HepG2 (cell line): ENCODE data around the gene PYGL. TPM values are rescaled to one million over a fixed set of nuclear protein-coding genes. Genes with fewer than 3 reads are reported as not detected.

Experiments
- FOXA1 ChIP-seq, 2 experiments: fragments of 450-650 bp in 1 of 2; sonication (generic) in 1 of 2; formaldehyde crosslinking in 1 of 2; IDR thresholded peaks; 2 replicates each; pipeline versions ENCODE4 v1.4.0 to v1.6.1; 2016 to 2020; ENCODE audit warnings: missing genetic modification reagents in 1 of 2
- HMGA1 ChIP-seq: sonication (generic); formaldehyde crosslinking; conservative IDR thresholded peaks from 2 replicates; pipeline ENCODE4 v1.4.0; 2020; ENCODE audit warnings: missing genetic modification reagents
- HNRNPK ChIP-seq: fragments of 200-400 bp; formaldehyde crosslinking; IDR thresholded peaks from 2 replicates; pipeline ENCODE4 v1.6.1; 2018; ENCODE audit warnings: low read length, low read depth, moderate library complexity, mild to moderate bottlenecking; ENCODE audit not compliant: poor library complexity, severe bottlenecking
- HOXA9 ChIP-seq: sonication (generic); formaldehyde crosslinking; IDR thresholded peaks from 2 replicates; pipeline ENCODE4 v1.8.1; 2022; ENCODE audit warnings: missing genetic modification reagents, mild to moderate bottlenecking, moderate library complexity, borderline replicate concordance
- MAFK ChIP-seq, 2 experiments: IDR thresholded peaks in 1 of 2; conservative IDR thresholded peaks in 1 of 2; 2 replicates each; pipeline ENCODE4 v1.6.1; 2011; ENCODE audit warnings: improper control_type of control experiment in 2 of 2, low read length in 2 of 2
- MEIS2 ChIP-seq: sonication (generic); formaldehyde crosslinking; IDR thresholded peaks from 2 replicates; pipeline ENCODE4 v1.9.0; 2021; ENCODE audit warnings: mild to moderate bottlenecking, missing genetic modification reagents
- NR2F1 ChIP-seq, 2 experiments: fragments of 450-650 bp in 1 of 2; formaldehyde crosslinking in 1 of 2; IDR thresholded peaks; 2 replicates each; pipeline versions ENCODE4 v1.5.0 to v1.6.1; 2016 to 2020; ENCODE audit warnings: mild to moderate bottlenecking in 1 of 2, missing compliant biosample characterization in 1 of 2, missing genetic modification reagents in 1 of 2, moderate library complexity in 1 of 2
- PHF5A ChIP-seq: IDR thresholded peaks from one replicate; pipeline ENCODE4 v1.6.1; 2018; ENCODE audit warnings: low read depth, missing genetic modification reagents; ENCODE audit not compliant: unreplicated experiment
- POGK ChIP-seq: sonication (generic); formaldehyde crosslinking; conservative IDR thresholded peaks from 2 replicates; pipeline ENCODE4 v1.8.0; 2022; ENCODE audit warnings: mild to moderate bottlenecking, moderate library complexity, missing genetic modification reagents
- POLR2AphosphoS2 ChIP-seq: IDR thresholded peaks from 2 replicates; pipeline ENCODE4 v1.6.1; 2011; ENCODE audit warnings: low read depth, low read length, improper control_type of control experiment
- SRSF9 ChIP-seq: fragments of 200-400 bp; formaldehyde crosslinking; IDR thresholded peaks from 2 replicates; pipeline ENCODE4 v1.6.1; 2018; ENCODE audit warnings: borderline replicate concordance, mild to moderate bottlenecking, low read depth, low read length; ENCODE audit not compliant: insufficient read depth, poor library complexity, severe bottlenecking
- ZBTB1 ChIP-seq: sonication (generic); formaldehyde crosslinking; IDR thresholded peaks from 2 replicates; pipeline ENCODE4 v1.4.0; 2020; ENCODE audit warnings: missing genetic modification reagents, borderline replicate concordance
- ZFP82 ChIP-seq: sonication (generic); formaldehyde crosslinking; IDR thresholded peaks from 2 replicates; pipeline ENCODE4 v1.5.1; 2020; ENCODE audit warnings: mild to moderate bottlenecking, missing genetic modification reagents, borderline replicate concordance
- ZNF407 ChIP-seq: sonication (generic); formaldehyde crosslinking; IDR thresholded peaks from one replicate; pipeline ENCODE4 v1.5.1; 2020; ENCODE audit warnings: mild to moderate bottlenecking, missing genetic modification reagents; ENCODE audit errors: not compliant biosample characterization
- polyA plus RNA-seq, 8 experiments: library from polyadenylated mRNA; depleted of rRNA in 3 of 8; stranded (reverse) in 7 of 8; unstranded in 1 of 8; fragments of >200 nt; fragmentation: Illumina TruSeq in 4 of 8; extraction: Trizol in 4 of 8; gene quantifications; 2 replicates each; pipeline versions ENCODE4 v1.2.1 to v1.2.3, GENCODE V29; 2011 to 2016; ENCODE audit warnings: low read depth in 4 of 8, missing spikeins in 1 of 8, mixed read lengths in 1 of 8; ENCODE audit not compliant: insufficient read depth in 1 of 8
- total RNA-seq, 5 experiments: library from RNA; depleted of rRNA; stranded (reverse); fragments of >200 nt; fragmentation: Illumina TruSeq; extraction: Trizol; gene quantifications; 2 replicates each; pipeline ENCODE4 v1.2.3, GENCODE V29; 2016; ENCODE audit warnings: low read depth in 1 of 5
- TF ChIP-seq, protein P1 (sequence below): sonication (generic); formaldehyde crosslinking; IDR thresholded peaks from 2 replicates; pipeline ENCODE4 v1.9.0; 2022; ENCODE audit warnings: low read depth, missing genetic modification reagents

PYGL gene
- total and polyA plus RNA-seq, 2 of the 13 experiments (the other 11 are each of a cell fraction or from before 2014, with no cell fraction given), result 98.4 to 110 TPM

DNA sequence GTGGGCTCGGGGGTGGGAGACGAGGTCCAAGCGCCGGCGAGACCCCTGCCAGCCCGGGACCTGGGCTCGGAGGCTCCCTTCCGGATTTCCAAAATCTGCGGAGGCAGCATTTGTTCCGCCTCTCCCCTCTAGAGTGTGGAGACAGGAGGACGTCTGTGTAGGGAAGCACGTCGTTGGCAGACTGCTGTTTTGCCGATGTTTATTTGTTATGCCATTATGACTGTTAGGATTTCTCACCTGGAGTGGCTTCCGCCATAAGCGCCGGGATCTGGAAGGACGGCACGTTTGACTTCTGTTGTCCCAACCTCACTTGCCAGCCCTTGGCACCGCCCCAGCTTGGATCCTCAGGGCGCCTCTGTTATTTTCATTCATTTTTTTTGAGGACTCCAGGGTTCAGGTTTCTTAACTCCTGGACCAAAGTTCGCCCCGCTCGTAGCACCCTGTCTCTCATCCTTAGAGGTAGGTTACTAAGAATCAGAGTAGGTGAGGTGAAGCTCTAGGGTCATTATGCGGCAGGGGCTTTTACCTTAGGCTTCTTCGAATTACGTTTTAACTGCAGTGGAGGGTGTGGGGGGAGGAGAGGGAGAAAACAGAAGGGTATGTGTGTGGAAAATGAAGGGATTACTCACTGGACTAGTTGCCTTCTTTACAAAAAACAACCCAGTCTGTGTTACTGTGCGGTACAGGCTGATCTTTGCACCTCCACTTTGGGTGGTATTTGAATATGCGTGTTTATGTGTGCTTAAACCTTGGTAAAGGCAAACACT lies 547 bp upstream of the PYGL start (continued):
- TF ChIP-seq ZNF407 (no peak), SRSF9 (no peak), HMGA1 (CRISPR knock-in tag) (no peak), NR2F1 (CRISPR knock-in tag; IDR thresholded peaks at IDR 0.05) (peak in 1 of 2 experiments; percentile 28; a peak in 1 of 4 replicates), MAFK (conservative IDR thresholded peaks at IDR 0.05 in 1 of 2, IDR thresholded peaks at IDR 0.05 in 1 of 2; ENCODE audit: low read length in 2 of 2) (peak; percentile 28 to 57; a peak in 3 of 4 replicates), MEIS2 (CRISPR knock-in tag) (no peak), HNRNPK (peak; percentile 20), HOXA9 (CRISPR knock-in tag) (no peak), POLR2AphosphoS2 (no peak), ZFP82 (CRISPR knock-in tag) (0 out of 2 replicates have a peak, but pooled peaks have one; percentile 13), POGK (CRISPR knock-in tag) (peak; percentile 18; the same call in 1 of the 2 replicates), PHF5A (CRISPR knock-in tag) (peak; percentile 26), ZBTB1 (CRISPR knock-in tag) (no peak), FOXA1 (IDR thresholded peaks at IDR 0.05) (no peak), FOXA1 (CRISPR knock-in tag; IDR thresholded peaks at IDR 0.05) (peak; percentile 43; the same call in 1 of the 2 replicates)
- TF ChIP-seq, protein P1, sequence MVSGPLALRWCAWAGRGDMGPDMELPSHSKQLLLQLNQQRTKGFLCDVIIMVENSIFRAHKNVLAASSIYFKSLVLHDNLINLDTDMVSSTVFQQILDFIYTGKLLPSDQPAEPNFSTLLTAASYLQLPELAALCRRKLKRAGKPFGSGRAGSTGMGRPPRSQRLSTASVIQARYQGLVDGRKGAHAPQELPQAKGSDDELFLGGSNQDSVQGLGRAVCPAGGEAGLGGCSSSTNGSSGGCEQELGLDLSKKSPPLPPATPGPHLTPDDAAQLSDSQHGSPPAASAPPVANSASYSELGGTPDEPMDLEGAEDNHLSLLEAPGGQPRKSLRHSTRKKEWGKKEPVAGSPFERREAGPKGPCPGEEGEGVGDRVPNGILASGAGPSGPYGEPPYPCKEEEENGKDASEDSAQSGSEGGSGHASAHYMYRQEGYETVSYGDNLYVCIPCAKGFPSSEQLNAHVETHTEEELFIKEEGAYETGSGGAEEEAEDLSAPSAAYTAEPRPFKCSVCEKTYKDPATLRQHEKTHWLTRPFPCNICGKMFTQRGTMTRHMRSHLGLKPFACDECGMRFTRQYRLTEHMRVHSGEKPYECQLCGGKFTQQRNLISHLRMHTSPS (CRISPR knock-in tag), result peak; percentile 10; the same call in 1 of the 2 replicates
